ENCODE data around the gene METTL6. TPM values are rescaled to one million over a fixed set of nuclear protein-coding genes. Genes with fewer than 3 reads are reported as not detected.
"Not testable (repeated sequence)": the region's sequence is repeated elsewhere in the genome, so short reads cannot be mapped to it uniquely, and the experiment has no call there.

METTL6 gene
- total and polyA plus RNA-seq, 4 donors = 6.7 to 16.0 (median 10.8) TPM

- intact Hi-C loops (cut with DNase I) = no loop called here
- ATAC-seq (ENCODE audit: low FRiP score) (no peak), DNase-seq (no peak)
- Histone ChIP-seq H3K4me1 (ENCODE audit: control insufficient read depth in 1 of 2, insufficient read depth in 2 of 2, low read length in 2 of 2) (no peaks in the 10 kb centered on the region), H3K4me3 (ENCODE audit: low read length in 2 of 2) (no peak overlapping the region), H3K27me3 (ENCODE audit: control insufficient read depth in 1 of 2, insufficient read depth in 2 of 2, low read length in 1 of 2) (no peaks in the 10 kb centered on the region), H3K9me3 (ENCODE audit: control insufficient read depth, low read length) (no peaks in the 10 kb centered on the region), H3K27ac (ENCODE audit: low read depth in 1 of 2, low read length in 2 of 2) (no peak overlapping the region), H3K36me3 (ENCODE audit: control insufficient read depth in 1 of 2, insufficient read depth in 2 of 2, low read length in 1 of 2) (no peaks in the 10 kb centered on the region)
- WGBS, 2 donors = 84 to 85% methylated on average over 4 of the region's 4 CpGs
Measured at GRCh38 chr3:15401936-15402335, 25.4 kb downstream of the METTL6 start.

GRCh38 chr3:15399970-15400369, 27.4 kb downstream of the METTL6 start:
- WGBS, 2 donors = 81 to 91% methylated on average over 5 of the region's 5 CpGs
- no peak for ATAC-seq (ENCODE audit: low FRiP score)
- no peak for DNase-seq
- Histone ChIP-seq H3K4me3 (ENCODE audit: low read length in 2 of 2) (no peak overlapping the region), H3K27me3 (ENCODE audit: control insufficient read depth in 1 of 2, insufficient read depth in 2 of 2, low read length in 1 of 2) (no peaks in the 10 kb centered on the region), H3K9me3 (ENCODE audit: control insufficient read depth, low read length) (no peaks in the 10 kb centered on the region), H3K36me3 (ENCODE audit: control insufficient read depth in 1 of 2, insufficient read depth in 2 of 2, low read length in 1 of 2) (no peaks in the 10 kb centered on the region), H3K27ac (ENCODE audit: low read depth in 1 of 2, low read length in 2 of 2) (no peak overlapping the region), H3K4me1 (ENCODE audit: control insufficient read depth in 1 of 2, insufficient read depth in 2 of 2, low read length in 2 of 2) (no peaks in the 10 kb centered on the region)
- intact Hi-C loops (cut with DNase I) = no loop called here

- H3K27ac ChIP-seq (ENCODE audit: low read depth in 1 of 2, low read length in 2 of 2); H3K36me3 ChIP-seq (ENCODE audit: control insufficient read depth in 1 of 2, insufficient read depth in 2 of 2, low read length in 1 of 2); DNase-seq; H3K9me3 ChIP-seq (ENCODE audit: control insufficient read depth, low read length); intact Hi-C loops (cut with DNase I); H3K4me1 ChIP-seq (ENCODE audit: control insufficient read depth in 1 of 2, insufficient read depth in 2 of 2, low read length in 2 of 2); ATAC-seq (ENCODE audit: low FRiP score); H3K4me3 ChIP-seq (ENCODE audit: low read length in 2 of 2); H3K27me3 ChIP-seq (ENCODE audit: control insufficient read depth in 1 of 2, insufficient read depth in 2 of 2, low read length in 1 of 2): not testable (repeated sequence)
- WGBS, 2 donors = 90 to 96% methylated on average over 3 of the region's 3 CpGs
Measured at GRCh38 chr3:15398731-15399133, 28.6 kb downstream of the METTL6 start.

GRCh38 chr3:15393252-15393651, 34.1 kb downstream of the METTL6 start:
- ATAC-seq (ENCODE audit: low FRiP score); intact Hi-C loops (cut with DNase I): not testable (repeated sequence)
- WGBS, 2 donors = 85 to 94% methylated on average over 2 of the region's 2 CpGs

GRCh38 chr3:15391007-15391406, 36.3 kb downstream of the METTL6 start:
- Histone ChIP-seq H3K4me1 (ENCODE audit: control insufficient read depth in 1 of 2, insufficient read depth in 2 of 2, low read length in 2 of 2) (no peaks in the 10 kb centered on the region), H3K27ac (ENCODE audit: low read depth in 1 of 2, low read length in 2 of 2) (no peak overlapping the region), H3K4me3 (ENCODE audit: low read length in 2 of 2) (no peak overlapping the region), H3K36me3 (ENCODE audit: control insufficient read depth in 1 of 2, insufficient read depth in 2 of 2, low read length in 1 of 2) (no peaks in the 10 kb centered on the region), H3K27me3 (ENCODE audit: control insufficient read depth in 1 of 2, insufficient read depth in 2 of 2, low read length in 1 of 2) (no peaks in the 10 kb centered on the region), H3K9me3 (ENCODE audit: control insufficient read depth, low read length) (peaks cover 3% of the 10 kb centered on the region)
- 84 to 86% methylated on average over 5 of the region's 5 CpGs for WGBS, 2 donors
- intact Hi-C loops (cut with DNase I) = no loop called here
- ATAC-seq (ENCODE audit: low FRiP score) (no peak), DNase-seq (no peak)

More at GRCh38 chr3:15393252-15393651, 34.1 kb downstream of the METTL6 start:
- not testable (repeated sequence) for H3K27ac ChIP-seq (ENCODE audit: low read depth in 1 of 2, low read length in 2 of 2); H3K4me3 ChIP-seq (ENCODE audit: low read length in 2 of 2); DNase-seq; H3K4me1 ChIP-seq (ENCODE audit: control insufficient read depth in 1 of 2, insufficient read depth in 2 of 2, low read length in 2 of 2); H3K36me3 ChIP-seq (ENCODE audit: control insufficient read depth in 1 of 2, insufficient read depth in 2 of 2, low read length in 1 of 2); H3K9me3 ChIP-seq (ENCODE audit: control insufficient read depth, low read length); H3K27me3 ChIP-seq (ENCODE audit: control insufficient read depth in 1 of 2, insufficient read depth in 2 of 2, low read length in 1 of 2)

GRCh38 chr3:15390460-15390859, 36.9 kb downstream of the METTL6 start:
- H3K9me3 ChIP-seq (ENCODE audit: control insufficient read depth, low read length) = peaks cover 3% of the 10 kb centered on the region
- no peak overlapping the region for H3K27ac ChIP-seq (ENCODE audit: low read depth in 1 of 2, low read length in 2 of 2)
- ATAC-seq (ENCODE audit: low FRiP score) (no peak), DNase-seq (no peak)
- no peaks in the 10 kb centered on the region for H3K36me3 ChIP-seq (ENCODE audit: control insufficient read depth in 1 of 2, insufficient read depth in 2 of 2, low read length in 1 of 2)
- intact Hi-C loops (cut with DNase I) = no loop called here
- no peaks in the 10 kb centered on the region for H3K4me1 ChIP-seq (ENCODE audit: control insufficient read depth in 1 of 2, insufficient read depth in 2 of 2, low read length in 2 of 2)
- no peaks in the 10 kb centered on the region for H3K27me3 ChIP-seq (ENCODE audit: control insufficient read depth in 1 of 2, insufficient read depth in 2 of 2, low read length in 1 of 2)
- WGBS, 2 donors = 68 to 79% methylated on average over 6 of the region's 6 CpGs
- H3K4me3 ChIP-seq (ENCODE audit: low read length in 2 of 2) = no peak overlapping the region

- ATAC-seq (ENCODE audit: low FRiP score); H3K27me3 ChIP-seq (ENCODE audit: control insufficient read depth in 1 of 2, insufficient read depth in 2 of 2, low read length in 1 of 2); H3K36me3 ChIP-seq (ENCODE audit: control insufficient read depth in 1 of 2, insufficient read depth in 2 of 2, low read length in 1 of 2); H3K4me1 ChIP-seq (ENCODE audit: control insufficient read depth in 1 of 2, insufficient read depth in 2 of 2, low read length in 2 of 2); DNase-seq; H3K4me3 ChIP-seq (ENCODE audit: low read length in 2 of 2); intact Hi-C loops (cut with DNase I); H3K9me3 ChIP-seq (ENCODE audit: control insufficient read depth, low read length); H3K27ac ChIP-seq (ENCODE audit: low read depth in 1 of 2, low read length in 2 of 2): not testable (repeated sequence)
- 95 to 100% methylated on average over 3 of the region's 3 CpGs for WGBS, 2 donors
Measured at GRCh38 chr3:15388335-15388734, 39.0 kb downstream of the METTL6 start.

- no peak overlapping the region for H3K4me3 ChIP-seq (ENCODE audit: low read length in 2 of 2)
- H3K36me3 ChIP-seq (ENCODE audit: control insufficient read depth in 1 of 2, insufficient read depth in 2 of 2, low read length in 1 of 2) = no peaks in the 10 kb centered on the region
- H3K27ac ChIP-seq (ENCODE audit: low read depth in 1 of 2, low read length in 2 of 2) = no peak overlapping the region
- intact Hi-C loops (cut with DNase I) = no loop called here
- ATAC-seq (ENCODE audit: low FRiP score) = no peak
- H3K9me3 ChIP-seq (ENCODE audit: control insufficient read depth, low read length) = peaks cover 3% of the 10 kb centered on the region
- H3K4me1 ChIP-seq (ENCODE audit: control insufficient read depth in 1 of 2, insufficient read depth in 2 of 2, low read length in 2 of 2) = no peaks in the 10 kb centered on the region
- no peak for DNase-seq
- no peaks in the 10 kb centered on the region for H3K27me3 ChIP-seq (ENCODE audit: control insufficient read depth in 1 of 2, insufficient read depth in 2 of 2, low read length in 1 of 2)
- 89 to 93% methylated on average over 3 of the region's 3 CpGs for WGBS, 2 donors
Measured at GRCh38 chr3:15387735-15388134, 39.6 kb downstream of the METTL6 start.

DNA sequence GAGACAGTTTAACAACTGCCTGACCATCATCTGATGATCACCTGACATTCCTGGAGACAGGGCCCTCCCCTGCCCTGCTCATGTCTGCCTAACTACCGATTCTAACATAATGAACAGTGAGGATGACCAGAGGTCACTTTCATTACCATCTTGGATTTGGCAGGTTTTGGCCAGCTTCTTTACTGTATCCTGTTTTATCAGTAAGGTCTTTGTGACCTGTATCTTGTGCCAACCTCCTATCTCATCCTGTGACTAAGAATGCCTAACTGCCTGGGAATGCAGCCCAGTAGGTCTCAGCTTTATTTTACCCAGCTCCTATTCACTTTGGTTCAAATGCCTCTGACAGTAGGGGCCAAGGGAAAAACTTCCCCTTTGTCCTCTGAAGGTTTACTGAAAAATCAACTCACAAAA, 40.2 kb downstream of the METTL6 start:
- Histone ChIP-seq H3K27me3 (ENCODE audit: control insufficient read depth in 1 of 2, insufficient read depth in 2 of 2, low read length in 1 of 2) (no peaks in the 10 kb centered on the region), H3K4me1 (ENCODE audit: control insufficient read depth in 1 of 2, insufficient read depth in 2 of 2, low read length in 2 of 2) (no peaks in the 10 kb centered on the region), H3K36me3 (ENCODE audit: control insufficient read depth in 1 of 2, insufficient read depth in 2 of 2, low read length in 1 of 2) (no peaks in the 10 kb centered on the region), H3K27ac (ENCODE audit: low read depth in 1 of 2, low read length in 2 of 2) (no peak overlapping the region), H3K4me3 (ENCODE audit: low read length in 2 of 2) (no peak overlapping the region), H3K9me3 (ENCODE audit: control insufficient read depth, low read length) (peaks cover 3% of the 10 kb centered on the region)
- ATAC-seq (ENCODE audit: low FRiP score) = no peak
- 58 to 71% methylated on average over 1 of the region's 1 CpG for WGBS, 2 donors
- intact Hi-C loops (cut with DNase I) = no loop called here
- DNase-seq = no peak

Measured in aorta (tissue), 5 donors.